GM12872 (cell line): ENCODE results near the gene ZDHHC5.

Experiments used
- CTCF ChIP-seq: IDR thresholded peaks from 3 replicates; pipeline ENCODE4 v1.5.1; 2011; ENCODE audit warnings: low read depth, mild to moderate bottlenecking, low read length, moderate library complexity; ENCODE audit not compliant: insufficient read depth

ZDHHC5 gene

GRCh38 chr11:57667736-57668433, at the start of gene ZDHHC5:
Gene ZDHHC5 (plus strand): TSS chr11:57668114. CDS start chr11:57673091, 4,977 bp downstream.
- peak; percentile 48; the same call in 2 of the 3 replicates for TF ChIP-seq CTCF

- TF ChIP-seq CTCF: no peak
Observed at GRCh38 chr11:57618438-57618837, 49.5 kb upstream of the ZDHHC5 start.

- peak; percentile 38; the same call in 2 of the 3 replicates for TF ChIP-seq CTCF
Observed at GRCh38 chr11:57619331-57619730, 48.6 kb upstream of the ZDHHC5 start.

- TF ChIP-seq CTCF: no peak
Observed at GRCh38 chr11:57620467-57620866, 47.4 kb upstream of the ZDHHC5 start.

- TF ChIP-seq CTCF: no peak
Observed at GRCh38 chr11:57622263-57622662, 45.7 kb upstream of the ZDHHC5 start.

- no peak for TF ChIP-seq CTCF
Observed at GRCh38 chr11:57624864-57625263, 43.0 kb upstream of the ZDHHC5 start.

- TF ChIP-seq CTCF: no peak
Observed at GRCh38 chr11:57626895-57627294, 41.0 kb upstream of the ZDHHC5 start.
